Neural progenitor cell (in vitro differentiated cells): ENCODE data around the gene C12orf56. TPM values are rescaled to one million over a fixed set of nuclear protein-coding genes. Genes with fewer than 3 reads are reported as not detected.
A peak's percentile ranks its signal among the peaks of the same experiment; 100 is the strongest.

Source experiments
- DNase-seq: peaks from one replicate; pipeline ENCODE4 v3.0.0-alpha.2; 2016; ENCODE audit warnings: low spot score
- H2AFZ ChIP-seq: fragments of 200-600 bp; sonication (generic); replicated peaks from 2 replicates; pipeline ENCODE4 v1.6.1; 2016; ENCODE audit warnings: antibody characterized with exemption
- H3F3A ChIP-seq: fragments of 200-600 bp; sonication (generic); 2 replicates; pipeline ENCODE4 v1.6.1; 2016; ENCODE audit warnings: antibody characterized with exemption, low read depth
- H3K27ac ChIP-seq: fragments of 200-600 bp; sonication (generic); 2 replicates; pipeline ENCODE4 v1.5.1; 2016; ENCODE audit warnings: mild to moderate bottlenecking
- H3K27me3 ChIP-seq: fragments of 200-600 bp; sonication (generic); 2 replicates; pipeline ENCODE4 v1.6.1; 2016; ENCODE audit warnings: mild to moderate bottlenecking, moderate library complexity
- H3K36me3 ChIP-seq: fragments of 200-600 bp; sonication (generic); 2 replicates; pipeline ENCODE4 v1.5.1; 2016
- H3K4me1 ChIP-seq: fragments of 200-600 bp; sonication (generic); 2 replicates; pipeline ENCODE4 v1.6.1; 2016; ENCODE audit warnings: mixed run types
- H3K4me2 ChIP-seq: fragments of 200-600 bp; sonication (generic); 2 replicates; pipeline ENCODE4 v1.6.1; 2016
- H3K4me3 ChIP-seq: fragments of 200-600 bp; sonication (generic); 2 replicates; pipeline ENCODE4 v1.5.1; 2016
- H3K79me2 ChIP-seq: fragments of 200-600 bp; sonication (generic); 2 replicates; pipeline ENCODE4 v1.6.1; 2016; ENCODE audit warnings: low read depth
- H3K9ac ChIP-seq: fragments of 200-600 bp; sonication (generic); 2 replicates; pipeline ENCODE4 v1.6.1; 2016
- H3K9me3 ChIP-seq: fragments of 200-600 bp; sonication (generic); 2 replicates; pipeline ENCODE4 v1.5.1; 2016; ENCODE audit warnings: low read depth
- H4K20me1 ChIP-seq: fragments of 200-600 bp; sonication (generic); 2 replicates; pipeline ENCODE4 v1.6.1; 2016; ENCODE audit warnings: low read depth
- H3K27ac Mint-ChIP-seq: 3 replicates; pipeline ENCODE4 v1.8.0; 2021; ENCODE audit warnings: mixed read lengths
- H3K27me3 Mint-ChIP-seq: 2 replicates; pipeline ENCODE4 v1.8.0; 2022; ENCODE audit warnings: low read depth, mild to moderate bottlenecking, inconsistent platforms, moderate library complexity, mixed read lengths; ENCODE audit not compliant: insufficient read depth
- H3K36me3 Mint-ChIP-seq: 3 replicates; pipeline ENCODE4 v1.8.0; 2021; ENCODE audit warnings: mixed read lengths
- H3K4me1 Mint-ChIP-seq: 3 replicates; pipeline ENCODE4 v1.8.0; 2021; ENCODE audit warnings: mixed read lengths
- H3K4me3 Mint-ChIP-seq: 3 replicates; pipeline ENCODE4 v1.8.0; 2021; ENCODE audit warnings: mild to moderate bottlenecking, moderate library complexity, mixed read lengths
- H3K9me3 Mint-ChIP-seq: 3 replicates; pipeline ENCODE4 v1.8.0; 2020; ENCODE audit warnings: mixed read lengths
- EZH2 ChIP-seq: fragments of 200-600 bp; sonication (generic); IDR thresholded peaks from 2 replicates; pipeline ENCODE4 v1.6.1; 2017; ENCODE audit warnings: antibody characterized with exemption, mild to moderate bottlenecking, moderate library complexity
- EZH2phosphoT487 ChIP-seq: fragments of 200-600 bp; sonication (generic); IDR thresholded peaks from 2 replicates; pipeline ENCODE4 v1.6.1; 2017; ENCODE audit warnings: antibody characterized with exemption
- total RNA-seq: library from RNA; depleted of rRNA; stranded (reverse); fragments of >200 nt; gene quantifications from 2 replicates; pipeline ENCODE4 v1.2.3, GENCODE V29; 2015; ENCODE audit warnings: low replicate concordance
- TF ChIP-seq, protein P1 (sequence below): fragments of 200-600 bp; sonication (generic); IDR thresholded peaks from 2 replicates; pipeline ENCODE4 v1.5.1; 2017; ENCODE audit warnings: antibody characterized with exemption, mild to moderate bottlenecking

The C12orf56 gene
- total RNA-seq, 1 donor from 2014 or later: 4.2 TPM

DNA sequence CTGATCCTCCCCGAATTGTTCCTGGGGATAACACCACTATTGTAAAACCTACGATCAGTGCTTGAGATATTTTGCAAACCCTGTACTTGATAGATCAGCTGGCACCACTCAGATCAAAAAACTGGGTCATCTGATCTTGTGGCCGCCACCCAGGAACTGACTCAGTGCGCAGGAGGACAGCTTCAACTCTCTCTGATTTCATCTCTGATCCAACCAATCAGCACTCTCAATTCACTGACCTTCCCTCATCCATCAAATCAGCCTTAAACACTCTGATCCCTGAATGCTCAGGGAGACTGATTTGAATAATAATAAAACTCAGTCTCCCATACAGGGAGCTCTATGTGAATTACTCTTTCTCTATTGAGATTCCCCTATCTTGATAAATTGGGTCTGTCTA, 9.5 kb upstream of the C12orf56 start:
- H3K4me2 ChIP-seq: peak overlapping the region; percentile 45
- Mint-ChIP-seq H3K9me3 (no peaks in the 10 kb centered on the region), H3K27me3 (peaks cover 2% of the 10 kb centered on the region), H3K36me3 (no peaks in the 10 kb centered on the region), H3K4me1 (peaks cover 10% of the 10 kb centered on the region), H3K4me3 (peak overlapping the region; percentile 64), H3K27ac (peak overlapping the region; percentile 31)
- H3K4me1 ChIP-seq: peaks cover 10% of the 10 kb centered on the region
- no peaks in the 10 kb centered on the region for H3K27me3 ChIP-seq
- no peaks in the 10 kb centered on the region for H3K36me3 ChIP-seq
- H3K4me3 ChIP-seq: no peak overlapping the region
- H2AFZ ChIP-seq: peak overlapping the region; percentile 75
- H4K20me1 ChIP-seq: no peaks in the 10 kb centered on the region
- no peaks in the 10 kb centered on the region for H3K9me3 ChIP-seq
- H3K79me2 ChIP-seq: peaks cover 4% of the 10 kb centered on the region
- TF ChIP-seq, protein P1, sequence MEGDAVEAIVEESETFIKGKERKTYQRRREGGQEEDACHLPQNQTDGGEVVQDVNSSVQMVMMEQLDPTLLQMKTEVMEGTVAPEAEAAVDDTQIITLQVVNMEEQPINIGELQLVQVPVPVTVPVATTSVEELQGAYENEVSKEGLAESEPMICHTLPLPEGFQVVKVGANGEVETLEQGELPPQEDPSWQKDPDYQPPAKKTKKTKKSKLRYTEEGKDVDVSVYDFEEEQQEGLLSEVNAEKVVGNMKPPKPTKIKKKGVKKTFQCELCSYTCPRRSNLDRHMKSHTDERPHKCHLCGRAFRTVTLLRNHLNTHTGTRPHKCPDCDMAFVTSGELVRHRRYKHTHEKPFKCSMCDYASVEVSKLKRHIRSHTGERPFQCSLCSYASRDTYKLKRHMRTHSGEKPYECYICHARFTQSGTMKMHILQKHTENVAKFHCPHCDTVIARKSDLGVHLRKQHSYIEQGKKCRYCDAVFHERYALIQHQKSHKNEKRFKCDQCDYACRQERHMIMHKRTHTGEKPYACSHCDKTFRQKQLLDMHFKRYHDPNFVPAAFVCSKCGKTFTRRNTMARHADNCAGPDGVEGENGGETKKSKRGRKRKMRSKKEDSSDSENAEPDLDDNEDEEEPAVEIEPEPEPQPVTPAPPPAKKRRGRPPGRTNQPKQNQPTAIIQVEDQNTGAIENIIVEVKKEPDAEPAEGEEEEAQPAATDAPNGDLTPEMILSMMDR: no peak
- TF ChIP-seq EZH2 (no peak), EZH2phosphoT487 (no peak)
- H3F3A ChIP-seq: peaks cover 47% of the 10 kb centered on the region
- H3K27ac ChIP-seq: no peak overlapping the region
- H3K9ac ChIP-seq: no peak overlapping the region
- DNase-seq: peak; percentile 26

DNA sequence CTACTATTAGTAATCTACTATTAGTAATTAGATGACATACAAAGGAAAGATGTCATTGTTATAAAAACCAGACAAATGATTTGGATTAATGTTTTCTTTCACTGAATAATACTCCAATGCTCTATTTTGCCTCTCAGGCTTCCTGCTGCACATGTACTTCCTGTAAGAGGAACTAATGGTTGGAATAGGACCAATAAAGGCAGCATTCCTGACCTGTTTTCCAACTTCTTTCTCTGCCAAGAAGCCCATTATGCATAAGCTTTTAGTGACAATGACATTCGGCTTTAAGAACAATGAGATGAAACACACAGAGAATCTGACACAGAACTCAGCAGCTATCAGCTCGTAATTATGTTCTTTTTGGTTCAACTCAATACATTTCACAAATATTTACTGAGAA, 5.2 kb upstream of the C12orf56 start:
- TF ChIP-seq, protein P1: no peak
- TF ChIP-seq EZH2: no peak
- TF ChIP-seq EZH2phosphoT487: no peak
- Histone ChIP-seq H3K79me2 (no peaks in the 10 kb centered on the region), H3K9me3 (no peaks in the 10 kb centered on the region), H2AFZ (no peak overlapping the region), H3K4me3 (no peak overlapping the region), H3K36me3 (no peaks in the 10 kb centered on the region), H3F3A (peaks cover 12% of the 10 kb centered on the region), H3K9ac (no peak overlapping the region), H3K4me2 (no peak overlapping the region), H3K27ac (no peak overlapping the region), H4K20me1 (no peaks in the 10 kb centered on the region), H3K27me3 (peaks cover 7% of the 10 kb centered on the region), H3K4me1 (peaks cover 10% of the 10 kb centered on the region)
- H3K36me3 Mint-ChIP-seq: no peaks in the 10 kb centered on the region
- no peaks in the 10 kb centered on the region for H3K27me3 Mint-ChIP-seq
- peaks cover 10% of the 10 kb centered on the region for H3K4me1 Mint-ChIP-seq
- H3K4me3 Mint-ChIP-seq: no peak overlapping the region
- no peak for DNase-seq
- H3K9me3 Mint-ChIP-seq: no peaks in the 10 kb centered on the region
- no peak overlapping the region for H3K27ac Mint-ChIP-seq

DNA sequence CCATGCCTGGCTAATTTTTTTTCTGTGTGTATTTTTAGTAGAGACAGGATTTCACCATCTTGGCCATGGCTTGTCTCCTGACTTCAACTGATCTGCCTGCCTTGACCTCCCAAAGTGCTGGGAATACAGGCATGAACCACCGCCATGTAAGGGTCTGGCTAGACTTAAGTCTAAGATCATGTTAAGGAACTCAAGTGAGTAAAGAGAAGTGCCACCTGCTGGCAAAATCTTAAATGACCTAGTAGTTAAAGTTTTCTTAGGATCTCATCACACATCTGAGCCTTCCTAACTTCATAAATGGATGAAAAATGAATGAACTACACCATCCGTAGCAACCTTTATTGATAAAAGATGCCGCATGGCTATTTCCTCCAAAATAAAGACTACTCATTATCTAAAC, 1.7 kb upstream of the C12orf56 start:
- H3K4me2 ChIP-seq: no peak overlapping the region
- no peaks in the 10 kb centered on the region for H3K36me3 ChIP-seq
- H3K36me3 Mint-ChIP-seq: no peaks in the 10 kb centered on the region
- H3K9me3 ChIP-seq: no peaks in the 10 kb centered on the region
- no peaks in the 10 kb centered on the region for H3K9me3 Mint-ChIP-seq
- H3K4me1 Mint-ChIP-seq: peaks cover under 1% of the 10 kb centered on the region
- H3K4me3 Mint-ChIP-seq: no peak overlapping the region
- H3K9ac ChIP-seq: no peak overlapping the region
- no peak overlapping the region for H3K4me3 ChIP-seq
- H3K27me3 ChIP-seq: peaks cover 18% of the 10 kb centered on the region
- H3K27ac Mint-ChIP-seq: no peak overlapping the region
- H2AFZ ChIP-seq: peak overlapping the region; percentile 72
- H3K27ac ChIP-seq: no peak overlapping the region
- no peaks in the 10 kb centered on the region for H4K20me1 ChIP-seq
- no peaks in the 10 kb centered on the region for H3K79me2 ChIP-seq
- TF ChIP-seq EZH2 (no peak), EZH2phosphoT487 (no peak)
- TF ChIP-seq, protein P1: peak; percentile 55
- no peaks in the 10 kb centered on the region for H3K4me1 ChIP-seq
- no peaks in the 10 kb centered on the region for H3F3A ChIP-seq
- DNase-seq: peak; percentile 49
- no peaks in the 10 kb centered on the region for H3K27me3 Mint-ChIP-seq
